Stimulated activated CD8-positive, alpha-beta memory T cell treated with anti-CD3 and anti-CD28 coated beads, Interleukin-15, amount 100 ng/mL, for 48 hours (primary cell): ENCODE results near the gene SEPTIN2.
"Not testable (repeated sequence)": the region's sequence is repeated elsewhere in the genome, so short reads cannot be mapped to it uniquely, and the experiment has no call there.

Experiments used
- DNase-seq, 2 donors: peaks; one replicate each; pipeline ENCODE4 v3.0.0-alpha.2; 2020; ENCODE audit warnings: low read depth in 2 of 2

SEPTIN2 gene

GRCh38 chr2:241313543-241314095 is 2.1 kb upstream of the SEPTIN2 start:
- no peak for DNase-seq

DNA sequence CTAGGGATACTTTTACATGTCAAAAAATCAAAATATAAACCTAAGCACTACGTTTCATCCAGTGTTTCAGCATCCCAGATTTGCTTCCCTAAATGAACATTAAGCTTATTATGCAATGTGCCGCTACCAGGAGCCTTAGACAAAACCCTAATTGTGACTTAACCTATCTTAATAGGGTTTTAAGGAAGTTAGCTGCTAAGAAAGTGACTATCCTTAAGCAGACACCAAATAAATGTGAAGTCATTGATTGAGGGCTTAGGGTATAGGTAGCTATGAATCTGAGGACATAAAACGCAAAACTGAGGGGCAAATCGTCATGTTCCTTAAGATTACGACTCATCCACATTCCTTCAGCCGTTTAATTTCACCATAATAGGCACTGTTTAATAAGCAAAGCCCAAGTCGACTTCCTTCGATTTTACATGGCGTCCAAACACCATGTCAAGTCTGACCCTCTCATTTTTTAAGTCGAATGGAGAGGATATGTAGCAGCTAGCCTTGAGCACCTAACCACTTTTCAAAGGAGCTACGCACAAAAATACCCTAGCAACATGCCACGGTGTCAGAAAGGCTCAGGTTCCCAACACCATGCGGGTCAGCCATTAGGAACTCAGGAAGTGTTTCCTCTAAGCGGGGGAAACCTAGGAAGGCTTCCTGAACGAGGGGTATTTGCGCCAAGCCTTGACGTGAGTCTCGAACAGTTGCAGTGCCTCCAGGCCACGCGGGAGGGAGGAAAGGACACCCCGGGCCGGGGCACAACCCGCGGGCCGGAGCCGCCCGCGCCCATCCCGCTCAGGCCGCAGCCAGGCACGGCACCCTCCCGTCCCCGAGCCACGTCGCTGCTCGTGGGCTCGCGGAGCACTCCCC is 1.3 kb upstream of the SEPTIN2 start:
- DNase-seq, result no peak

DNA sequence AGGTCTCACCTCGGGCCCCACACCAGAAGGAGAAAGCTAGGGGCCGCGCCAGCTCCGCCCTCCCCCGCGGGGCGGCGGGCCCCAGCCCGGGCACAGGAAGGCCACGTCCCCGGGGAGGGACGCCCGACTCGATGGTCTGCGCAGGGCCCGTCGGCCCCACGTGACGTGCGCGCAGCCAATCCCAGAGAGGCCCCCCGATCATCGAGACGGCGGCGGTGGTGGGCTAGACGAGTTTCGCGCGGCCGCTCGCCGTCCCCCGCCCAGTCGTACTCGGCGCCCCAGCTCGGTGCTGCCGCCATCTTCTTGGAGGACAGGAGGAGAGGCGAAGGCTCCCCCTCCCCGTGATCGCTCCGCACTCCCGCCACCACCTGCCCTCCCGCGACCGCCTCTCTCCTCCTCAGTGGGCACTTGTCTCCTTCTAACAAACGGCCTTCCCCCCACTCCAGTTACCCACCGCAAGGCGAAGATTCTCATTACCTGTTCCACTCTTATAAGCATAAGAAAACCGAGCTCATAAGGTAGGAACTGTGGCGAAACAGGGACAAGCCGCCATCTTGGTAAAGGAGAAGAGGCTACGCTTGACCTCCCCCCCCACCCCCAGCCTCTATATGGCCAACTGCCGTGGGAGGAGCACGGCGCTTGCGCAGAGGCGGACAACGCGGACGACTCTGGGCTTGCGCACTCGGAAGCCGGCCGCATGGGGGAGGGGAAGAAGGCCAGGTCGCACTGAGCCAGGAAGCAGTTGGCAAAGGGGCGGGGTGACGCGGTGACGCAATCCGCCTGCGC is 439 bp upstream of the SEPTIN2 start, which contains the start of gene HDLBP:
HDLBP (minus strand) TSS at position 580 of the 786 bp plus-strand sequence. CDS start 48,803 bp downstream, outside the sequence.
- peak; percentile 100 for DNase-seq

DNA sequence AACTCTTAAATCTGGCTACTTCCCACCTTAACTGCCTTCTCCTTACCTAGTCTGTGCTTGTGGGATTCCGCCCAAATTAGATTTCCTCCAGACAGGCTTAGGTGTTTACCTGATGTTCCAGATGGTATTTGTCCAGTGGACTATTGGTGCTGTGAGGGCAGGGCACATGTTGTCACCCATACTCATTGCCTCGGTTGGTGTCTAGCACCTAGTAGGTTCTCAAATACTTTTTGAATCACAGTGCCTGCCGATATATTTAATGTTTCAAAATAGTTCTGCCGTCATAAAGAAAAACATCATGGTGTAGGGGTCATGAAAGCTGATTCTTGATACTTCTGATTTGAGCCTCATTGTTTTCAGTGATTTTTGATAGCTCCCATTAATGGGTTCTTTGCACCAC is 1.1 kb downstream of the SEPTIN2 start:
- DNase-seq, result no peak

GRCh38 chr2:241317391-241317790 is 1.7 kb downstream of the SEPTIN2 start:
- no peak for DNase-seq

GRCh38 chr2:241318830-241319229 is 3.1 kb downstream of the SEPTIN2 start:
- not testable (repeated sequence) for DNase-seq

- DNase-seq, result no peak
Measured at GRCh38 chr2:241320394-241320793, 4.7 kb downstream of the SEPTIN2 start.

- no peak for DNase-seq
Measured at GRCh38 chr2:241321033-241321432, 5.3 kb downstream of the SEPTIN2 start.

- DNase-seq, result no peak
Measured at GRCh38 chr2:241321886-241322285, 6.2 kb downstream of the SEPTIN2 start.

- DNase-seq, result no peak
Measured at GRCh38 chr2:241323778-241324177, 8.1 kb downstream of the SEPTIN2 start.

DNA sequence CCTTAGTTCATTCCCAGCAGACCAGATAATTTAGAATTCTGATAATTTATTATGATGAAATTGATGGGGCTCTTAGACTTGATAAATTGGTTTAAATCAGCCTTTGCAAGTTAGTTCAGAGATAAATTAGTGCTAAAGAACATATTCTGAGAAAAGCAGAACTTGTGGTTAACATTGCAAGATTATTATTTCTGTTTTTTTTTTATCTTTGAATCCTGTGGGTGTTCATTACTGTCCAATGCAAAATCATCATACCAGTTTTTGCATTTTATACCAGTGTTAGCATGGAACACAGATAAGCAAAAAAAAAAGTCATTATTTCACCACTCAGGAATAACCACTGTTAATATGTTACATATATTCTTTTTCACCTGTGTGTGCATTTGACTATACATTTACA is 9.1 kb downstream of the SEPTIN2 start:
- DNase-seq, result no peak

GRCh38 chr2:241325257-241325656 is 9.5 kb downstream of the SEPTIN2 start:
- no peak for DNase-seq

DNA sequence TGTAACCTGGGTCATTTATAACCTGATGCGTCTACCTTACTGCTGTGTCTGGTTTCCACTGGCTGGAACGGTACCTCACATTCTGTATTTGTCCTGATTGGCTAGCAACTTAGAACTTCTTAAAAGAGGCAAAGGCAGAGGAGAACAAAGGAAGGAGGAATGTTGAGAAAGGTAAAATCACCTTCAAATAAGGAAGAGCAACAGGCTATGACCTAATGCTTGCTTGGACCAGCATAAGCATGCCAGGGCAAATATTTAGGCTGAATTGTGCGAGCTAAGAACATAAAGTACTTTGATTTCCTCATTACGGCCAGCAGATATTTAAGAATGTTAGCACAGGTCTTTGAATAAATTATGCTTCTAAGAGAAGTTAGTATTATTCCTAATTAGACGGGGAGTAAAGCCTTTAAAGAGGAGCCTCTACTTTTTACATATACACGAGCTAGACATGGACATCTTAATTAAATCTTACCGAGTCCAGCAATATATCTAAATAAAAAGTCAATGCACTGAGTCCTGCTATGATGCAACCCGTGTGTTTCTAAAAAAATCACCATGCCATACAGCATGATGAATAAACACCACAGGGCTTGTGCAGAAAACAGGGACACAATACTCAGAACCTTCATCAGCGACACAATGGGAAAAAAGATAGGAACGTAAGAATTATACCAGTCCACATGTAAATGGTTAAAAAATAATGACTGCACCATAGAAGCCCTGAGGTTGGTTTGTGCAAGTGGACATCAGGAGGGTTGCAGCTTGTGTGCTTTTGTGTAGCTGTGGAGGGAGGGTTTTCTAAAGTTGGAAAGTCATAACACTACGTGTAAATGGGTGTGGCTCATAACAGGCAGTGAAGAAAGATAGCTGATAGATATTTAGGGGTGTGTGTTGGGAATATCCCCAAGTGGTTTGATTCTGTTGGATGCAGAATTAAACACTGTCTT is 14.2 kb downstream of the SEPTIN2 start:
- no peak for DNase-seq

GRCh38 chr2:241330616-241330981 is 14.9 kb downstream of the SEPTIN2 start:
- no peak for DNase-seq

GRCh38 chr2:241334813-241335212 is 19.1 kb downstream of the SEPTIN2 start:
- DNase-seq, result no peak

- no peak for DNase-seq
Measured at GRCh38 chr2:241339839-241340630, 24.3 kb downstream of the SEPTIN2 start.

GRCh38 chr2:241340631-241341163 is 25.0 kb downstream of the SEPTIN2 start:
- no peak for DNase-seq

GRCh38 chr2:241344925-241345651 is 29.4 kb downstream of the SEPTIN2 start:
- no peak for DNase-seq

- no peak for DNase-seq
Measured at GRCh38 chr2:241349941-241350340, 34.2 kb downstream of the SEPTIN2 start.

- DNase-seq, result no peak
Measured at GRCh38 chr2:241350530-241350877, 34.8 kb downstream of the SEPTIN2 start.
